RPMI7951 (cell line): ENCODE measurements around the gene POU2F1. TPM values are rescaled to one million over a fixed set of nuclear protein-coding genes. Genes with fewer than 3 reads are reported as not detected.
A peak's percentile ranks its signal among the peaks of the same experiment; 100 is the strongest.

ENCODE experiments used
- DNase-seq: peaks from one replicate; pipeline ENCODE4 v3.0.0-alpha.2; 2012; ENCODE audit warnings: low read depth
- total RNA-seq: library from RNA; depleted of rRNA; stranded (reverse); fragments of >200 nt; shearing (Covaris generic); gene quantifications from 2 replicates; pipeline ENCODE4 v1.2.3, GENCODE V29; 2014

The POU2F1 gene
- total RNA-seq, 1 experiment from 2014 or later = 8.4 TPM

GRCh38 chr1:167442142-167442848 lies 221.6 kb downstream of the POU2F1 start:
- DNase-seq = peak; percentile 66

- no peak for DNase-seq
Measured at GRCh38 chr1:167442854-167443565, 222.3 kb downstream of the POU2F1 start.

GRCh38 chr1:167443757-167444156 lies 223.1 kb downstream of the POU2F1 start:
- no peak for DNase-seq

- DNase-seq = no peak
Measured at GRCh38 chr1:167446966-167447365, 226.3 kb downstream of the POU2F1 start.

GRCh38 chr1:167447521-167448136 lies 226.9 kb downstream of the POU2F1 start:
- no peak for DNase-seq

GRCh38 chr1:167450843-167451242 lies 230.2 kb downstream of the POU2F1 start:
- DNase-seq = no peak

GRCh38 chr1:167452483-167452882 lies 231.8 kb downstream of the POU2F1 start:
- no peak for DNase-seq

- DNase-seq = no peak
Measured at GRCh38 chr1:167453123-167453522, 232.4 kb downstream of the POU2F1 start.

GRCh38 chr1:167454304-167454893 lies 233.7 kb downstream of the POU2F1 start:
- no peak for DNase-seq

- DNase-seq = peak; percentile 54
Measured at GRCh38 chr1:167454894-167455785, 234.5 kb downstream of the POU2F1 start.

- DNase-seq = peak; percentile 40
Measured at GRCh38 chr1:167455786-167456446, 235.2 kb downstream of the POU2F1 start.

GRCh38 chr1:167456524-167456923 lies 235.8 kb downstream of the POU2F1 start:
- DNase-seq = no peak

- no peak for DNase-seq
Measured at GRCh38 chr1:167456926-167457325, 236.2 kb downstream of the POU2F1 start.

GRCh38 chr1:167457936-167458584 lies 237.4 kb downstream of the POU2F1 start:
- no peak for DNase-seq

GRCh38 chr1:167460836-167461235 lies 240.2 kb downstream of the POU2F1 start:
- no peak for DNase-seq

- no peak for DNase-seq
Measured at GRCh38 chr1:167462341-167462740, 241.7 kb downstream of the POU2F1 start.

GRCh38 chr1:167463080-167463479 lies 242.4 kb downstream of the POU2F1 start:
- no peak for DNase-seq

- DNase-seq = no peak
Measured at GRCh38 chr1:167463875-167464575, 243.3 kb downstream of the POU2F1 start.

- no peak for DNase-seq
Measured at GRCh38 chr1:167465018-167465417, 244.3 kb downstream of the POU2F1 start.

- DNase-seq = no peak
Measured at GRCh38 chr1:167465743-167466142, 245.1 kb downstream of the POU2F1 start.
